GM12874 (cell line): ENCODE measurements around the gene CCDC141.

ENCODE experiments used
- CTCF ChIP-seq: IDR thresholded peaks from 2 replicates; pipeline ENCODE4 v1.5.1; 2011; ENCODE audit warnings: low read depth, mild to moderate bottlenecking, control low read depth, low read length, moderate library complexity; ENCODE audit not compliant: insufficient read depth

CCDC141 gene

GRCh38 chr2:179072527-179072926 lies 22.6 kb upstream of the CCDC141 start:
- no peak for TF ChIP-seq CTCF

GRCh38 chr2:179071810-179072355 lies 21.9 kb upstream of the CCDC141 start:
- no peak for TF ChIP-seq CTCF

- TF ChIP-seq CTCF, result no peak
Observed at GRCh38 chr2:179070895-179071294, 21.0 kb upstream of the CCDC141 start.

- TF ChIP-seq CTCF, result no peak
Observed at GRCh38 chr2:179069685-179070084, 19.7 kb upstream of the CCDC141 start.

GRCh38 chr2:179068991-179069643 lies 19.2 kb upstream of the CCDC141 start:
- no peak for TF ChIP-seq CTCF

GRCh38 chr2:179059026-179059700 lies 9.2 kb upstream of the CCDC141 start:
- TF ChIP-seq CTCF, result no peak

GRCh38 chr2:179057737-179058136 lies 7.8 kb upstream of the CCDC141 start:
- TF ChIP-seq CTCF, result no peak
